ENCODE measurements around the gene CELF4.

The CELF4 gene

GRCh38 chr18:37546651-37547050, 18.9 kb downstream of the CELF4 start:
- FAIRE-seq = no peak

GRCh38 chr18:37546272-37546537, 19.4 kb downstream of the CELF4 start:
- no peak for FAIRE-seq

GRCh38 chr18:37545461-37546271, 19.9 kb downstream of the CELF4 start:
- FAIRE-seq = no peak

- no peak for FAIRE-seq
Observed at GRCh38 chr18:37544713-37545112, 20.9 kb downstream of the CELF4 start.

DNA sequence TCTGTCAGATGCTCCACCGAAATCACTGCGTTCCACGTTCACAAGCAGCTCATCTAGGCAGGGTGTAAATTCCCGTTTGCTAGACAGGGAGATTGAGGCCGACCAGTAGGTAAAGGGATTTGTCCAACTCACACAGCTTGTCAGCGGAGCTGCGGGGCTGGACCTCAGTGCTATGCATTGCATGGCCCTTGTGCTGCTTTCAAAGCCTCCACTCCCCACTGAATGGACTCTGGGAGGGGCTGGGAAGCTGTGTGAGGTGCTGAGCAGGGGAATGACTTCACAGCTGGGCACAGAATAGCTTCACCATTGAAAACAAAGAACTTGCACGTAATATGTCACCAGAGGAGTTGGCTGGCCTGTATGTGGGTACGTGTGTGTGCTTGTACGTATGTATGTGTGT, 21.4 kb downstream of the CELF4 start:
- FAIRE-seq = no peak

- FAIRE-seq = no peak
Observed at GRCh38 chr18:37543321-37543720, 22.3 kb downstream of the CELF4 start.

DNA sequence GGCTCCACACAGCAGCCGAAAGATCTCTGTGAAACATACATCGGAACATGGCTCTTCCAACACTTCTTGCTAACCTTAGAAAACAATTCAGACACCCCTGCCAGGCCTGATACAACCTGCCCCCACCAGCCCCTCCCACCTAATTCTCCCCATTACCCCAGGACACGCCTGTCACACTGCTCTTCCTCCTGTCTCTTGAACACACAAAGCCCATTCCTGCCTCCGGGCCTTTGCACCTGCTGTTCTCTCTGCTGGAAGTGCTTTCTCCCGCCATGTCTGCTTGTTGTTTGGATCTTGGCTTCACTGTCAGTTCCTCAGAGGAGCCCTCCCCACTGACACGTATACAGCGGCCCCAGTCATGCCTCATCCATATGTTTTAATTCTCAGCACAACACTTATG, 24.1 kb downstream of the CELF4 start:
- no peak for FAIRE-seq

DNA sequence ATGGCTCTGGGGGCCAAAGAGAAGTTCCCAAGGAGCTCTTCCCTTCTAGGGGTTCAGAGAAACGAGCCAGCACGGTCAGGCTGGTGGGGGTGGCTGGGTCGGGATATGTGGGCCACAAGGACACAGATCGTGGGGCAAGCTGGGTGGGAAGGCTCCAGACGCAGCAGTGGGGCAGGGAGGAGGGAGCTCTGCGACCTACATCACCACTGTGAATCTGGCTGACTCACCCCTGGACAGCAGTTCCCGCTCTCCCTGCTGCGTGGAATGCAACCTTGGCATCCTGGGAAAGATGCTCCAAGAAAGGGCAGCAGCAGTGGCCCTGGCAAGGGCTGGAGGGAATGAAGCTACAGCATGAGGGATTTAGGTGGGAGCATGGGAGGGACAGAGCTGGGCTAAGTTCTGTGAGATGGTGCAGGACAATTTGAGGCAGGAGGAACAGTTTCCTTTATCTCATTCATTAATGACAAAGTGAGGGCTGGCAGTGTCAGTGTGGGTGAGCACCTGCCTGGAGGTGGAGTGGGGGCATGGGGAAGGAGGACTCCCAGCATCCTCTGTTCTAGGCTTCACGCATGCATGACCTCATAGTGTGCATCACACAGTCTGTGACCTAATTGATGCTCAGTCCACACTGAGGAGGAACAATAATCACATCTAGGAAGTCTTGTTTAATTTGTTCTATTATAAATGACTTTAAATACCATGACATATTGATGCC, 25.0 kb downstream of the CELF4 start:
- no peak for FAIRE-seq

GRCh38 chr18:37539236-37539635, 26.4 kb downstream of the CELF4 start:
- FAIRE-seq = no peak

DNA sequence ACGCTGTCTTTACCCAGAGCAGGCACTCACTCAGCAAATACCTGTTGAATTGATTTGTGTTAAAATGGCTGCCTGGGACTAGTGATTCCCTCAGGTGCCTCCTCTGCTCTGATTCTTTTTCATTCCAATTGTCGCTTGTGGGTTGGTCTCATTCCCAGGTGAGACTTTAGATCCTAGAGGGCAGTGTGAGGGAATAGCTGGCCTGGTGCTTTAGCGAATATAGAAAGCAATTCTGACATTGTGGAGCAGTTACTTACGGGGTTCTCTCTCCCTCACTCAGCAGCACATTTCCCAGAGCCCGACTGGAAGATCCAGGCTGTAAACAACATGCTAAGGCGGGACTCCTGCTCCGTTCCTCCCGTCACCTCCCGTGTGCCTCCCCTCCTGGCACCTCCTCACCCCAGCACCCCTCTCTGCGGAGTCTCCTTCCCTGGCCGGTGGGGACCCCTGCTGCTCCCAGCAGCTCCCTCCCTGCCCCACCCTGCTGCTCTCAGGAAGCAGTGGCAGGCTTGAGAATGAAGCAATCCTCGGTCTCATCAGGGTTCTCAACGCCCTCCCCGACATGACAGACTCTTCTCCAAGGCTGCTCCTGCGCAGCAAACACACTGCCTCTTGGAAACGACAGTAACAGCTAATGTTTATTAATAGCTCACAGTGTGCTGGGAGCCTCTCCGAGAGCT, 26.9 kb downstream of the CELF4 start:
- no peak for FAIRE-seq

- FAIRE-seq = no peak
Observed at GRCh38 chr18:37537868-37538525, 27.6 kb downstream of the CELF4 start.

DNA sequence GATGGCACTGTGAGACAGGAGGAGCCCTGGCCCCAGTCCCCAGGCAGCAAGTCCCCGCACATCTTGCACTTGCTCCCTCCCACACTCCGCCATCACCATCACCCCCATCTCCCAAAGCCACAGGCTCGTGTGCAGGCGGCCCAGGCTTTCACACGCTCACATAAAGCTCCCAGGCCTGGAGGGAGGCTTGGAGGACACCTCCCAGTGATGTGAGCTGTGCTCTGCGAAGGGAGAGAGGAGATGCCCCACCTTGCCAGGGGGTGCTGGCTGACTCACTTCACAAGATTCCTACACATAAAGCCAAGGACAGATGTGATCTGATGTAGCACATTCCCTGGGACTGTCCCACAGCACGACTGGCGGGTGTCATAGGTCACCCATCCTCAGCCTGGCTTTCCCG, 28.9 kb downstream of the CELF4 start:
- FAIRE-seq = no peak

- no peak for FAIRE-seq
Observed at GRCh38 chr18:37535968-37536367, 29.6 kb downstream of the CELF4 start.

DNA sequence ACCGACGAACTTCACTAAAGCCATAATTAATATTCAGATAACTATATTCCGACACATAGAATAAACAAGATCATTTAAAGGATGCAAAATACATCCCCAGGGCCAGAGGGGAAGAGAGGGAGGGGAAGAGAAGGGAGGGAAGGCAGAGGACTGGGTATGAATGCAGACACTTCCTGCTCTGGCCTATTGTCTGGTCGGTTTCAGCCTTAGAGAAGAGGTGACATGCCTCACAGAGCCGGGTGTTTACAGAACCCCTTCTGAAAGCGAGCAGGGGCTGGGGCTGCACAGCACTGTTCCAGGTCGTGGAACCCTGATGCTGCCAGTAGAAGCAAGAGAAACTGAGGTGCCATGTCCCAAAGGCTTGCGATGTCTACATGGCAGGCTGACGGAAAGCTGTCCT, 31.0 kb downstream of the CELF4 start:
- no peak for FAIRE-seq

- FAIRE-seq = no peak
Observed at GRCh38 chr18:37533647-37534584, 31.7 kb downstream of the CELF4 start.

DNA sequence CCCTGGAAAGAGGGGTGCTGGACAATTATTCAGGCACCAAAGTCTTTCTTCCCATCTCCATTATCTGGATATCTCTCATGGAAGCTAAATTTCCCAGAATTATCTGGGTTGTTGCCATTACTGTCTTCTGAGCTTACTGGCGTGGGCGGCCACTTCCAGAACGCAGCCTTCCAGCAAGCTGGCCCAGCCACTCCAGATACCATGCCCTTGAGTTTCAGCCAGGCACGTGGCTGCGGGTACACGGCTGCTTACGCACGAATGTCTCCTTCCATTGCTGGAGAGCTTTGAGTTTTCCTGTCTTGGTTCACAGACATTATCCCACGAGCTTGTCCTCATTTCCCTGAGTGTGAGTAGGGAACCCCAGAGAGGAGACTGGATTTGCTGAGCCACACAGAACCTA, 32.7 kb downstream of the CELF4 start:
- FAIRE-seq = no peak

GRCh38 chr18:37529863-37530262, 35.7 kb downstream of the CELF4 start:
- FAIRE-seq = no peak

GRCh38 chr18:37529296-37529695, 36.3 kb downstream of the CELF4 start:
- no peak for FAIRE-seq

- no peak for FAIRE-seq
Observed at GRCh38 chr18:37527395-37527794, 38.2 kb downstream of the CELF4 start.

- no peak for FAIRE-seq
Observed at GRCh38 chr18:37525262-37525585, 40.4 kb downstream of the CELF4 start.

- FAIRE-seq = no peak
Observed at GRCh38 chr18:37524498-37525261, 40.9 kb downstream of the CELF4 start.

DNA sequence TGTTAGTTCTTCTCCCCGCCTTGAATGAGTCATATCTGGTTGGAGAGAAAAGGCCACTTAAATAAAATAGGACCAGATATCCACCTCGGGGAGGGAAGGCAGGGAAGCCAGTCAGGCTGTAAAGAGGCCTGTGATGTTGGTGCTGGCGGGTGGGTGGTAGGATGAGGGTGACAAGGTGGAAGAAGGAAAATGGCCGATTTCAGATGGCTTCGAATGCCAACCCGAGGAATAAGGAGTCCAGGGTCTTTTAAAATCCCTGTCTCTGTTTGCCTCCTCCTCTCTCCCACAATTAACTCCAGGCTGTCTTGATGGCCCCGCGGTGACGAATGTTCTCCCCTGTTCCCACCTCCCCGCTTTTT, 41.5 kb downstream of the CELF4 start:
- no peak for FAIRE-seq

Data from islet of Langerhans (tissue), 1 donor.